GM13977 (cell line): ENCODE measurements around the gene FSD2.
"Not testable (repeated sequence)": the region's sequence is repeated elsewhere in the genome, so short reads cannot be mapped to it uniquely, and the experiment has no call there.

Experiments
- DNase-seq: peaks from one replicate; pipeline ENCODE4 v3.0.0; 2012; ENCODE audit warnings: low spot score
- CTCF ChIP-seq: IDR thresholded peaks from 2 replicates; pipeline ENCODE4 v1.5.1; 2012; ENCODE audit warnings: mild to moderate bottlenecking, control low read depth; ENCODE audit not compliant: insufficient read depth; ENCODE audit errors: extremely low read depth, missing control alignments
- in situ Hi-C: fragments of 300-500 bp; cut with MboI; formaldehyde crosslinking; loops from one replicate; pipeline ENCODE4 v1.12.0; 2022; ENCODE audit warnings: low sequenced_read_pairs, low pct_unique_long_range_greater_than_20kb, mixed read lengths, inconsistent platforms; ENCODE audit not compliant: unreplicated experiment

The FSD2 gene

GRCh38 chr15:82709081-82709420 is 96.8 kb downstream of the FSD2 start:
- in situ Hi-C loops, result no loop called here
- no peak for DNase-seq
- TF ChIP-seq CTCF, result no peak

- DNase-seq, in situ Hi-C loops: not testable (repeated sequence)
Observed at GRCh38 chr15:82705856-82706255, 100.0 kb downstream of the FSD2 start.
